HG03066 (cell line): ENCODE data around the gene TMED8.
A peak's percentile ranks its signal among the peaks of the same experiment; 100 is the strongest.
"Not testable (repeated sequence)": the region's sequence is repeated elsewhere in the genome, so short reads cannot be mapped to it uniquely, and the experiment has no call there.

ENCODE experiments used
- ATAC-seq: cut with Tn5 transposase; IDR thresholded peaks from one replicate; pipeline ENCODE4 v1.9.1; 2021; ENCODE audit warnings: low read depth; ENCODE audit not compliant: unreplicated experiment

Gene TMED8

GRCh38 chr14:77324289-77324688 is 52.6 kb downstream of the TMED8 start:
- no peak for ATAC-seq

- ATAC-seq: no peak
Measured at GRCh38 chr14:77323571-77323970, 53.3 kb downstream of the TMED8 start.

- ATAC-seq: no peak
Measured at GRCh38 chr14:77322951-77323350, 53.9 kb downstream of the TMED8 start.

- no peak for ATAC-seq
Measured at GRCh38 chr14:77322250-77322902, 54.5 kb downstream of the TMED8 start.

GRCh38 chr14:77320238-77320935 is 56.5 kb downstream of the TMED8 start, which contains the start of gene POMT2:
Gene POMT2, minus strand, starts transcription at chr14:77320883. Its CDS starts 202 bp downstream, at chr14:77320681.
- peak; percentile 63 for ATAC-seq

GRCh38 chr14:77319422-77319821 is 57.5 kb downstream of the TMED8 start:
- no peak for ATAC-seq

GRCh38 chr14:77318756-77319155 is 58.1 kb downstream of the TMED8 start:
- not testable (repeated sequence) for ATAC-seq

- ATAC-seq: no peak
Measured at GRCh38 chr14:77318006-77318553, 58.8 kb downstream of the TMED8 start.

GRCh38 chr14:77316872-77317301 is 60.0 kb downstream of the TMED8 start:
- no peak for ATAC-seq

GRCh38 chr14:77316195-77316505 is 60.7 kb downstream of the TMED8 start:
- ATAC-seq: no peak

- no peak for ATAC-seq
Measured at GRCh38 chr14:77314539-77315457, 62.1 kb downstream of the TMED8 start.

- no peak for ATAC-seq
Measured at GRCh38 chr14:77314043-77314442, 62.9 kb downstream of the TMED8 start.

GRCh38 chr14:77313371-77313770 is 63.5 kb downstream of the TMED8 start:
- ATAC-seq: no peak

GRCh38 chr14:77311217-77311616 is 65.7 kb downstream of the TMED8 start:
- no peak for ATAC-seq

GRCh38 chr14:77310026-77310425 is 66.9 kb downstream of the TMED8 start:
- no peak for ATAC-seq

GRCh38 chr14:77309131-77309530 is 67.8 kb downstream of the TMED8 start:
- ATAC-seq: no peak

GRCh38 chr14:77306851-77307496 is 69.9 kb downstream of the TMED8 start:
- ATAC-seq: no peak

GRCh38 chr14:77306416-77306815 is 70.5 kb downstream of the TMED8 start:
- ATAC-seq: no peak

- no peak for ATAC-seq
Measured at GRCh38 chr14:77305696-77306095, 71.2 kb downstream of the TMED8 start.

GRCh38 chr14:77303417-77304156 is 73.3 kb downstream of the TMED8 start:
- no peak for ATAC-seq
